ENCODE results near the gene OR2M7. TPM values are rescaled to one million over a fixed set of nuclear protein-coding genes. Genes with fewer than 3 reads are reported as not detected.
"Not testable (repeated sequence)": the region's sequence is repeated elsewhere in the genome, so short reads cannot be mapped to it uniquely, and the experiment has no call there.

The OR2M7 gene
- not detected for total RNA-seq
- not detected for polyA plus RNA-seq

GRCh38 chr1:248324468-248324867 lies at the start of gene OR2M7:
Gene OR2M7, minus strand, starts transcription at chr1:248324568. Its CDS starts 0 bp downstream, at chr1:248324568.
- H3K27ac ChIP-seq (ENCODE audit: low read depth) = no peak within 1 kb of the TSS
- WGBS = 94% methylated on average over 1 of the region's 1 CpG
- no peak within 1 kb of the TSS for H3K4me3 ChIP-seq (ENCODE audit: low read depth, low read length)
- no peaks in the 10 kb centered on the region for H3K4me1 ChIP-seq (ENCODE audit: insufficient read depth)
- H3K36me3 ChIP-seq (ENCODE audit: insufficient read depth) = no peaks in the 10 kb centered on the region
- DNase-seq (ENCODE audit: extremely low spot score) = no peak

GRCh38 chr1:248373761-248374160 lies 49.4 kb upstream of the OR2M7 start:
- DNase-seq (ENCODE audit: extremely low spot score) = no peak
- Histone ChIP-seq H3K4me3 (ENCODE audit: low read depth, low read length) (no peak overlapping the region), H3K27ac (ENCODE audit: low read depth) (no peak overlapping the region), H3K4me1 (ENCODE audit: insufficient read depth) (no peaks in the 10 kb centered on the region), H3K36me3 (ENCODE audit: insufficient read depth) (no peaks in the 10 kb centered on the region)
- 64% methylated on average over 4 of the region's 4 CpGs for whole genome bisulfite sequencing

- H3K4me3 ChIP-seq (ENCODE audit: low read depth, low read length) = no peak overlapping the region
- DNase-seq (ENCODE audit: extremely low spot score) = no peak
- WGBS = 74% methylated on average over 5 of the region's 5 CpGs
- H3K27ac ChIP-seq (ENCODE audit: low read depth) = no peak overlapping the region
- H3K36me3 ChIP-seq (ENCODE audit: insufficient read depth) = no peaks in the 10 kb centered on the region
- no peaks in the 10 kb centered on the region for H3K4me1 ChIP-seq (ENCODE audit: insufficient read depth)
Observed at GRCh38 chr1:248372394-248372793, 48.0 kb upstream of the OR2M7 start.

- no peak for DNase-seq (ENCODE audit: extremely low spot score)
- Histone ChIP-seq H3K36me3 (ENCODE audit: insufficient read depth) (no peaks in the 10 kb centered on the region), H3K27ac (ENCODE audit: low read depth) (no peak overlapping the region), H3K4me1 (ENCODE audit: insufficient read depth) (no peaks in the 10 kb centered on the region), H3K4me3 (ENCODE audit: low read depth, low read length) (no peak overlapping the region)
Observed at GRCh38 chr1:248366609-248367008, 42.2 kb upstream of the OR2M7 start.

- WGBS = 40% methylated on average over 3 of the region's 3 CpGs
- Histone ChIP-seq H3K36me3 (ENCODE audit: insufficient read depth) (no peaks in the 10 kb centered on the region), H3K4me1 (ENCODE audit: insufficient read depth) (no peaks in the 10 kb centered on the region), H3K4me3 (ENCODE audit: low read depth, low read length) (no peak within 1 kb of the TSS), H3K27ac (ENCODE audit: low read depth) (no peak within 1 kb of the TSS)
- no peak for DNase-seq (ENCODE audit: extremely low spot score)
Observed at GRCh38 chr1:248361121-248361715, 36.9 kb upstream of the OR2M7 start, which contains the start of gene OR2T4. Gene OR2T4, plus strand, starts transcription at chr1:248361665. Its CDS starts 0 bp downstream, at chr1:248361665.

- no peaks in the 10 kb centered on the region for H3K36me3 ChIP-seq (ENCODE audit: insufficient read depth)
- WGBS = 76% methylated on average over 3 of the region's 3 CpGs
- DNase-seq (ENCODE audit: extremely low spot score) = no peak
- no peaks in the 10 kb centered on the region for H3K4me1 ChIP-seq (ENCODE audit: insufficient read depth)
- H3K27ac ChIP-seq (ENCODE audit: low read depth) = no peak overlapping the region
- no peak overlapping the region for H3K4me3 ChIP-seq (ENCODE audit: low read depth, low read length)
Observed at GRCh38 chr1:248359415-248359814, 35.0 kb upstream of the OR2M7 start.

- no peak within 1 kb of the TSS for H3K27ac ChIP-seq (ENCODE audit: low read depth)
- no peak for DNase-seq (ENCODE audit: extremely low spot score)
- no peak within 1 kb of the TSS for H3K4me3 ChIP-seq (ENCODE audit: low read depth, low read length)
- WGBS = 63% methylated on average over 4 of the region's 4 CpGs
- no peaks in the 10 kb centered on the region for H3K36me3 ChIP-seq (ENCODE audit: insufficient read depth)
- H3K4me1 ChIP-seq (ENCODE audit: insufficient read depth) = no peaks in the 10 kb centered on the region
Observed at GRCh38 chr1:248348475-248348874, 24.1 kb upstream of the OR2M7 start, which contains the start of gene OR14C36. Gene OR14C36, plus strand, starts transcription at chr1:248348775. Its CDS starts 0 bp downstream, at chr1:248348775.

GRCh38 chr1:248343451-248343850 lies 19.1 kb upstream of the OR2M7 start:
- Histone ChIP-seq H3K36me3 (ENCODE audit: insufficient read depth) (no peaks in the 10 kb centered on the region), H3K27ac (ENCODE audit: low read depth) (no peak overlapping the region), H3K4me1 (ENCODE audit: insufficient read depth) (no peaks in the 10 kb centered on the region), H3K4me3 (ENCODE audit: low read depth, low read length) (no peak overlapping the region)
- DNase-seq (ENCODE audit: extremely low spot score) = no peak
- 39% methylated on average over 3 of the region's 3 CpGs for WGBS

- WGBS = 81% methylated on average over 11 of the region's 11 CpGs
- Histone ChIP-seq H3K27ac (ENCODE audit: low read depth) (no peak overlapping the region), H3K4me3 (ENCODE audit: low read depth, low read length) (no peak overlapping the region), H3K36me3 (ENCODE audit: insufficient read depth) (no peaks in the 10 kb centered on the region), H3K4me1 (ENCODE audit: insufficient read depth) (no peaks in the 10 kb centered on the region)
- DNase-seq (ENCODE audit: extremely low spot score) = no peak
Observed at GRCh38 chr1:248316796-248317195, 7.6 kb downstream of the OR2M7 start.

GRCh38 chr1:248306740-248307139 lies 17.6 kb downstream of the OR2M7 start:
- H3K4me1 ChIP-seq (ENCODE audit: insufficient read depth); H3K4me3 ChIP-seq (ENCODE audit: low read depth, low read length); H3K27ac ChIP-seq (ENCODE audit: low read depth); DNase-seq (ENCODE audit: extremely low spot score); H3K36me3 ChIP-seq (ENCODE audit: insufficient read depth): not testable (repeated sequence)
- WGBS = 78% methylated on average over 15 of the region's 15 CpGs

- Histone ChIP-seq H3K27ac (ENCODE audit: low read depth) (no peak overlapping the region), H3K36me3 (ENCODE audit: insufficient read depth) (no peaks in the 10 kb centered on the region), H3K4me3 (ENCODE audit: low read depth, low read length) (no peak overlapping the region), H3K4me1 (ENCODE audit: insufficient read depth) (no peaks in the 10 kb centered on the region)
- WGBS = 91% methylated on average over 19 of the region's 19 CpGs
- DNase-seq (ENCODE audit: extremely low spot score) = no peak
Observed at GRCh38 chr1:248306103-248306502, 18.3 kb downstream of the OR2M7 start.

- not testable (repeated sequence) for H3K27ac ChIP-seq (ENCODE audit: low read depth); H3K36me3 ChIP-seq (ENCODE audit: insufficient read depth); H3K4me1 ChIP-seq (ENCODE audit: insufficient read depth); H3K4me3 ChIP-seq (ENCODE audit: low read depth, low read length); DNase-seq (ENCODE audit: extremely low spot score)
- WGBS = 78% methylated on average over 9 of the region's 9 CpGs
Observed at GRCh38 chr1:248305672-248306071, 18.7 kb downstream of the OR2M7 start.

GRCh38 chr1:248303324-248303723 lies 21.0 kb downstream of the OR2M7 start, which contains the start of gene OR2T12:
Gene OR2T12, minus strand, starts transcription at chr1:248303424. Its CDS starts 7,846 bp downstream, at chr1:248295578.
- Histone ChIP-seq H3K4me1 (ENCODE audit: insufficient read depth) (no peaks in the 10 kb centered on the region), H3K36me3 (ENCODE audit: insufficient read depth) (no peaks in the 10 kb centered on the region), H3K27ac (ENCODE audit: low read depth) (no peak within 1 kb of the TSS), H3K4me3 (ENCODE audit: low read depth, low read length) (no peak within 1 kb of the TSS)
- DNase-seq (ENCODE audit: extremely low spot score) = no peak
- WGBS = 79% methylated on average over 1 of the region's 1 CpG

GRCh38 chr1:248288391-248288790 lies 36.0 kb downstream of the OR2M7 start:
- Histone ChIP-seq H3K4me1 (ENCODE audit: insufficient read depth) (no peaks in the 10 kb centered on the region), H3K4me3 (ENCODE audit: low read depth, low read length) (no peak overlapping the region), H3K36me3 (ENCODE audit: insufficient read depth) (no peaks in the 10 kb centered on the region), H3K27ac (ENCODE audit: low read depth) (no peak overlapping the region)
- 49% methylated on average over 6 of the region's 6 CpGs for WGBS
- DNase-seq (ENCODE audit: extremely low spot score) = no peak

Data from urinary bladder (tissue), 4 donors.